VCaP (cell line): Measurements from ENCODE around the gene TNPO1.

Source experiments
- H3K27ac ChIP-seq: fragments of 450-650 bp; 2 replicates; pipeline ENCODE4 v1.5.1; 2017
- TF ChIP-seq, protein P1 (sequence below): fragments of 450-650 bp; conservative IDR thresholded peaks from 2 replicates; pipeline ENCODE4 v1.5.1; 2017; ENCODE audit warnings: mild to moderate bottlenecking, moderate library complexity

Gene TNPO1

DNA sequence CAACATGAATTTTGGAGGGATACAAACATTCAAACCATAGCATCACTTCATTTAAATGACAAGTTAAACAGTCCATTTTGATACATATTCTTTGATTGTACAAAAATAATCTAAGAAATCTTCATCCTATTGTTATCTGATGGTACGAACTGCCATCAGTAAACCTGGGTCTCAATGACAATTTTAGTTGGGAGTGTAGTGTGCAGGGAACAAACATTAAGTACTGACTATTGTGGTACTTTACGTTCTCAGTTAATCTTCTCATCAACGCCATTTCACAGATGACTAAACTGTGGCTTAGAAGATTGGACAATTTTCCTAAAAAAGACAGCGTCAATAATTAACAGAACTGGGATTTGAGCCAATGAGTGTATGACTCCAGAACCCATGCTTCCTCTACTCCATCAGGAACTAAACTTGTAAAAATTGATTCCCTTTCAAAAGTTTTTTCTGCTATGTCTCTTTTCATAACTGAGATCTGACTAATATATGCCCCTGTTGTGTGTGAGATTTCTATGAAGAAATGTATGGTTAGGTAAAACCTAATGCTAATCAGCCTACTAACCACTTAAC, 21.1 kb downstream of the TNPO1 start:
- TF ChIP-seq, protein P1, sequence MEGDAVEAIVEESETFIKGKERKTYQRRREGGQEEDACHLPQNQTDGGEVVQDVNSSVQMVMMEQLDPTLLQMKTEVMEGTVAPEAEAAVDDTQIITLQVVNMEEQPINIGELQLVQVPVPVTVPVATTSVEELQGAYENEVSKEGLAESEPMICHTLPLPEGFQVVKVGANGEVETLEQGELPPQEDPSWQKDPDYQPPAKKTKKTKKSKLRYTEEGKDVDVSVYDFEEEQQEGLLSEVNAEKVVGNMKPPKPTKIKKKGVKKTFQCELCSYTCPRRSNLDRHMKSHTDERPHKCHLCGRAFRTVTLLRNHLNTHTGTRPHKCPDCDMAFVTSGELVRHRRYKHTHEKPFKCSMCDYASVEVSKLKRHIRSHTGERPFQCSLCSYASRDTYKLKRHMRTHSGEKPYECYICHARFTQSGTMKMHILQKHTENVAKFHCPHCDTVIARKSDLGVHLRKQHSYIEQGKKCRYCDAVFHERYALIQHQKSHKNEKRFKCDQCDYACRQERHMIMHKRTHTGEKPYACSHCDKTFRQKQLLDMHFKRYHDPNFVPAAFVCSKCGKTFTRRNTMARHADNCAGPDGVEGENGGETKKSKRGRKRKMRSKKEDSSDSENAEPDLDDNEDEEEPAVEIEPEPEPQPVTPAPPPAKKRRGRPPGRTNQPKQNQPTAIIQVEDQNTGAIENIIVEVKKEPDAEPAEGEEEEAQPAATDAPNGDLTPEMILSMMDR = no peak

DNA sequence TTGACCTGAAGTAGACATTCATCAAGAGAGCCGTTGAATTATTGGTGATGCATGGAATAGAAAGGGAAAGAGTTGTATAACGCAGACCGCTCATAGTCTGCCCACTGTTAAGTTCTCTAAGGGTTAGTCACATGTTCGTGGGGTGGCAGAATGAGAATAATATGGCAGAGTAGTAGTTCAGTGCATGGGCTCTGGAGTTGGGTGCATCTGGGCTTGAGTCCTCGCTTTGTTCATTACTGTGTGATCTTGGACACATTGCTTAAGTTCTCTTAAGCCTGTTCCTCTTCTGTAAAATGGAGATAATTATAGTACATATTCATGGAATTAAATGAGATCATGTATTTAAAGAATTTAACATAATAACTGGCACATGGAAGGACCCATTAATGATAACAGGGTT, 23.6 kb downstream of the TNPO1 start:
- TF ChIP-seq, protein P1 = no peak
- no peak overlapping the region for H3K27ac ChIP-seq

More for the DNA sequence above, 21.1 kb downstream of the TNPO1 start:
- H3K27ac ChIP-seq = no peak overlapping the region

DNA sequence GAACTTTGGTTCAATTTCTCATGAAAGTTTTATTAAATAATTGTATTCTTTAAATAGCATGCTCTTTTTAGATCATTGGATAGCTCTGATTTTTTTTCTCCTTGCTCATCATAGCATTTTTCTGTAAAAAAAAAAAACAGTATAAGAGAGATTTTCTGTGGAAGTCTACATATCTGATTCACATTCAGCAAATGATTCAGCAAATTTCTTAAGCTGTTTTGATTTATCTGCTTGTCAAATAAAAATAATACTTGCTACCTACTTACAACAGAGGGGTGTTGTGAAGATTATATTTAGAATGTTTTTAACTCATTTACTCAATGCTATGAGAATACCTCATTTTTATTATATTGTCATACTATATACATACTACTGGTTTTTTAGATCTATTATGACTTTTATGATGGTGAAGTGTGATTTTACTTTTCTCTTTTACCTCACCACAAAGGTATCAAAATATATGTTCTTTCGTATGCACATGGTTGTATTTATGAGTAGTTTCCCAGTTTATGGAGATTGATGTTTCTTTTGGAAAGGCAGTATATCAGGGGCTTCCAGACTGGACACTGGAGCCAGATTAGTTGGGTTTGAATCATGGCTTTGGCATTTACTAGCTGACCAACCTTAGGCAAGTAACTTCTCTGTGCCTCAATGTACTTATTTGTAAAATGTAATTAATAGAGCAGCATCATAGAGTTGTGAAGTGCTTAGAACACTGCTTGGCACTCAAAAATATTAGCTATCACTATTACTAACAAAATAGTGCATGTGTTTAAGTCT, 25.5 kb downstream of the TNPO1 start:
- TF ChIP-seq, protein P1 = no peak
- no peak overlapping the region for H3K27ac ChIP-seq

DNA sequence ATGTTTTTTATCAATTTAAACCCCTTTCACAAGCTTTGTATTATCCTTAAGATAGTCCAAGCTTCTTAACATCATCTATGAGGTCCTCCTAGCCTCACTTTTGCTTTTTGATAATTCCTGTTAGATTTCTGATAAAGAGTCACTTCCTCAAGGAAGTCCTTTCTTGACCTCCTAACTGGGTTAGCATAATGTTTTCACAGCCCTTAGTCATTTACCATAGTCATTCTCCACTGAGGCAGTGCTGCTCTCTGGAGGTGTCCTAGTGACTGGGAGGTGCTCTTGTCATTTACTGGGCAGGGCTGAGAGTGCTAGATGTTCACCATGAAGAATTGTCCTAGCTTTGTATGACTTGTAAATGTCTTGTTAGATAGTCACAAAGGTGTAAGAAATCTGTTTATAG, 26.4 kb downstream of the TNPO1 start:
- TF ChIP-seq, protein P1 = no peak
- no peak overlapping the region for H3K27ac ChIP-seq

DNA sequence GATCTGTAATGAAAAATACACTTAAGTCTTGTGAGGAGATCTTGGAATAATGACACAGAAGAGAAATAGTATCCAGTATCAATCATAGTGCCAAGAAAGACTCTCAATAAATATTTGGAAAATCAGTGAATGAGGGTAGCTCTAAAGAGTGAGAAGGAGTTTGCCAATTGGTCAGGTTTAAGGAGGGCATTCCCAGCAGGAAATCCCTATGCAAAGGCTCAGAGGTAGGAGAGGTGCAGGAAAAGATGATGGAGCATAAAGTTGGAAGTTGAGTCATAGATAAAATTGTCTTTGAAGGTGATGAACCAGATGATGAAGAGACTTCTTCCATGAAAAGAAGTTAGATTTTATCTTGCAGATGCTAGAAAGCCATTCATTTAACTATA, 27.8 kb downstream of the TNPO1 start:
- TF ChIP-seq, protein P1 = no peak
- H3K27ac ChIP-seq = no peak overlapping the region

DNA sequence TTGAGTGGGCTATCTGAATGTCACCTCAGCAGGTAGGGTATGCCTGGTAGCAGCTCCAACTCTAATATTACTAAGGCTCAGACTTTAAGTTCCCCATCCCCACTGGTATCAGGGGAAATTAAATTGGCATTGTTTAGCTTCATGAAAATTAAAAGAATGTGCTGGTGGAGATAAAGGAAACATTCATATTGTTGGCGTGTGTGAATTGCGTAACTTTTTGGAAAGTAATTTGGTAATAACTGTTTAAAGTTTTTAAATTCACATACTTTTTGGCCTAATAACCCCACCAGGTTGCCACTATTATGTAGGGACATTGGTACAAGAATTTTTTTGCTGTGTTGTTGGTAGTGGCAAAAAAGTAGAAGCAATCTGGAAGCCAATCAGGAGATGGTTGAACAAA, 29.4 kb downstream of the TNPO1 start:
- TF ChIP-seq, protein P1 = no peak
- no peak overlapping the region for H3K27ac ChIP-seq

DNA sequence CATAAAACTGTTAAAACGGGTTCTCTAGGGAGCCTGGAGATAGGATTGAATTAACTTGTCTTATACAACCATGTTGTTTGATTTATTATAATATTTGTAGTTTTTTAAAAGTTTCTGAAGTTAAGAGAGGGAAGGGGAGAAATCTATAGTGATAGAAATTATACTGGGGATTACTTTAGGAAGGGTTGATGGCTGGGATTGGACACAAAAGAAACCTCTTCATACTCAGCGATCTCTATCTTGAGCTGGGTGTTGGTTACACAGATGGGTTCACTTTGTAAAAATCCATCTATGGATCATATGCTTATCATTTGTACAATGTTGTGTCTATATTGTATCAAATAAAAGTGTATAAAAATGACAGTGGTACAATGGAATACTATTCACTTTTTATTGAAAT, 30.0 kb downstream of the TNPO1 start:
- H3K27ac ChIP-seq = no peak overlapping the region
- TF ChIP-seq, protein P1 = no peak
